SK-N-SH (cell line): ENCODE results near the gene UNC119. TPM values are rescaled to one million over a fixed set of nuclear protein-coding genes. Genes with fewer than 3 reads are reported as not detected.

ENCODE experiments used
- CTCF ChIA-PET: fragments of 300-600, 350-600 bp; formaldehyde crosslinking; extraction: SDS; loops from one replicate; lab custom pipeline; 2021; lab: Yijun Ruan, JAX
- POLR2A ChIA-PET: fragments of 350-600 bp; sonication (Branson Sonifier 250); formaldehyde crosslinking; extraction: SDS; loops from one replicate; lab custom pipeline; 2020; ENCODE audit warnings: antibody characterized with exemption, inconsistent platforms; lab: Yijun Ruan, JAX
- DNase-seq: peaks from one replicate; pipeline ENCODE4 v3.0.0; 2012
- H2AFZ ChIP-seq: fragments of 200-600 bp; sonication (generic); 2 replicates; pipeline ENCODE4 v1.8.1; 2016; ENCODE audit warnings: antibody characterized with exemption, mild to moderate bottlenecking, low read depth
- H3F3A ChIP-seq: fragments of 200-600 bp; sonication (generic); replicated peaks from 2 replicates; pipeline ENCODE3; 2016; ENCODE audit warnings: antibody characterized with exemption, mild to moderate bottlenecking; ENCODE audit not compliant: insufficient read depth
- H3K27ac ChIP-seq, 2 experiments: fragments of 200-500 bp in 1 of 2; fragments of 200-600 bp in 1 of 2; sonication (Bioruptor generic) in 1 of 2; sonication (generic), shearing (Covaris generic) in 1 of 2; 2 replicates each; pipeline versions ENCODE4 v1.5.1 to v1.6.1; 2014 to 2016; ENCODE audit warnings: low read depth in 2 of 2, inconsistent platforms in 1 of 2, low read length in 1 of 2, mild to moderate bottlenecking in 1 of 2, mixed read lengths in 1 of 2
- H3K27me3 ChIP-seq: fragments of 200-600 bp; sonication (generic), shearing (Covaris generic); 2 replicates; pipeline ENCODE4 v1.6.1; 2016; ENCODE audit warnings: mixed run types; ENCODE audit not compliant: insufficient read depth
- H3K36me3 ChIP-seq, 2 experiments: fragments of 200-500 bp in 1 of 2; fragments of 200-600 bp in 1 of 2; sonication (Bioruptor generic) in 1 of 2; sonication (generic) in 1 of 2; replicated peaks in 1 of 2; 2 replicates each; pipeline versions ENCODE3 to v1.5.1; 2014 to 2016; ENCODE audit warnings: low read length in 1 of 2, mild to moderate bottlenecking in 1 of 2; ENCODE audit not compliant: insufficient read depth in 2 of 2, control insufficient read depth in 1 of 2
- H3K4me1 ChIP-seq, 2 experiments: fragments of 200-500 bp in 1 of 2; fragments of 200-600 bp in 1 of 2; sonication (Bioruptor generic) in 1 of 2; sonication (generic), shearing (Covaris generic) in 1 of 2; 2 replicates each; pipeline versions ENCODE4 v1.5.1 to v1.6.1; 2014 to 2016; ENCODE audit warnings: low read depth in 1 of 2, low read length in 1 of 2, mixed run types in 1 of 2; ENCODE audit not compliant: insufficient read depth in 2 of 2, control insufficient read depth in 1 of 2
- H3K4me2 ChIP-seq: fragments of 200-600 bp; sonication (generic), shearing (Covaris generic); 2 replicates; pipeline ENCODE4 v1.6.1; 2017; ENCODE audit warnings: mixed run types
- H3K4me3 ChIP-seq, 2 experiments: fragments of 200-500 bp in 1 of 2; fragments of 200-600 bp in 1 of 2; sonication (Bioruptor generic) in 1 of 2; sonication (generic), shearing (Covaris generic) in 1 of 2; 2 replicates each; pipeline versions ENCODE4 v1.5.1 to v1.8.1; 2014 to 2016; ENCODE audit warnings: low read depth in 2 of 2, inconsistent platforms in 1 of 2, low read length in 1 of 2, mild to moderate bottlenecking in 1 of 2, mixed read lengths in 1 of 2, moderate library complexity in 1 of 2
- H3K79me2 ChIP-seq: fragments of 200-600 bp; sonication (generic); 2 replicates; pipeline ENCODE4 v1.8.1; 2017; ENCODE audit warnings: mild to moderate bottlenecking; ENCODE audit not compliant: insufficient read depth
- H3K9ac ChIP-seq: fragments of 200-600 bp; sonication (generic); 2 replicates; pipeline ENCODE4 v1.6.1; 2017; ENCODE audit warnings: mixed run types
- H3K9me2 ChIP-seq: fragments of 200-600 bp; sonication (generic); 2 replicates; pipeline ENCODE4 v1.6.1; 2017; ENCODE audit warnings: mixed run types
- H3K9me3 ChIP-seq: fragments of 200-600 bp; sonication (generic); 2 replicates; pipeline ENCODE4 v1.6.1; 2017; ENCODE audit warnings: mixed run types, mild to moderate bottlenecking, moderate library complexity
- H4K20me1 ChIP-seq: fragments of 200-600 bp; sonication (generic); 2 replicates; pipeline ENCODE4 v1.6.1; 2017; ENCODE audit warnings: mild to moderate bottlenecking, mixed run types; ENCODE audit not compliant: insufficient read depth
- ELF1 ChIP-seq: IDR thresholded peaks from 2 replicates; pipeline ENCODE4 v1.4.0; 2012
- EZH2phosphoT487 ChIP-seq: fragments of 200-600 bp; sonication (generic); IDR thresholded peaks from 2 replicates; pipeline ENCODE4 v1.6.1; 2017; ENCODE audit warnings: low read depth, mixed run types, mild to moderate bottlenecking, antibody characterized with exemption, moderate library complexity, borderline replicate concordance
- FOSL2 ChIP-seq: IDR thresholded peaks from 2 replicates; pipeline ENCODE4 v1.4.0; 2012; ENCODE audit warnings: low read depth, mild to moderate bottlenecking, moderate library complexity, borderline replicate concordance
- FOXJ3 ChIP-seq: sonication (generic); formaldehyde crosslinking; IDR thresholded peaks from 2 replicates; pipeline ENCODE4 v1.5.1; 2020; ENCODE audit warnings: mild to moderate bottlenecking, missing genetic modification reagents
- FOXM1 ChIP-seq: IDR thresholded peaks from 2 replicates; pipeline ENCODE4 v1.4.0; 2012; ENCODE audit warnings: low read depth, mild to moderate bottlenecking
- GABPA ChIP-seq: IDR thresholded peaks from 2 replicates; pipeline ENCODE4 v1.4.0; 2012; ENCODE audit warnings: low read depth, mild to moderate bottlenecking
- JUND ChIP-seq: IDR thresholded peaks from 2 replicates; pipeline ENCODE4 v1.4.0; 2012
- MXI1 ChIP-seq: IDR thresholded peaks from 2 replicates; pipeline ENCODE4 v1.6.1; 2012; ENCODE audit warnings: mild to moderate bottlenecking, low read depth, low read length, improper control_type of control experiment
- NRF1 ChIP-seq: IDR thresholded peaks from 2 replicates; pipeline ENCODE4 v1.6.1; 2012; ENCODE audit warnings: low read depth, mild to moderate bottlenecking, low read length
- PBX3 ChIP-seq: IDR thresholded peaks from 2 replicates; pipeline ENCODE4; 2012
- RCOR1 ChIP-seq: fragments of 150-350 bp; IDR thresholded peaks from 2 replicates; pipeline ENCODE4 v1.6.1; 2017; ENCODE audit warnings: antibody characterized with exemption, low read length
- REST ChIP-seq: IDR thresholded peaks from 2 replicates; pipeline ENCODE4 v1.6.1; 2012; ENCODE audit warnings: mild to moderate bottlenecking, low read depth, low read length, moderate library complexity
- TAF1 ChIP-seq: IDR thresholded peaks from 2 replicates; pipeline ENCODE4 v1.6.1; 2012; ENCODE audit warnings: low read depth, mild to moderate bottlenecking, low read length, moderate library complexity, borderline replicate concordance
- TEAD4 ChIP-seq: IDR thresholded peaks from 2 replicates; pipeline ENCODE4 v1.4.0; 2012; ENCODE audit warnings: mild to moderate bottlenecking, borderline replicate concordance; ENCODE audit not compliant: insufficient read depth
- YY1 ChIP-seq: IDR thresholded peaks from 2 replicates; pipeline ENCODE4 v1.4.0; 2012; ENCODE audit warnings: low read depth, mild to moderate bottlenecking
- WGBS: methylation state at CpG from one replicate; pipeline ENCODE4 v1.1.6; 2017; ENCODE audit warnings: low lambda C conversion rate; 5-methylcytosine and 5-hydroxymethylcytosine counted together
- polyA plus RNA-seq, 3 experiments: library from polyadenylated mRNA; depleted of rRNA; stranded (reverse); fragments of >200 nt; gene quantifications; 2 replicates each; pipeline ENCODE4 v1.2.3, GENCODE V29; 2012
- TF ChIP-seq, protein P1 (sequence below): IDR thresholded peaks from 2 replicates; pipeline ENCODE4 v1.4.0; 2012; ENCODE audit warnings: low read depth, borderline replicate concordance
- TF ChIP-seq, protein P2 (sequence below): IDR thresholded peaks from 2 replicates; pipeline ENCODE4 v1.4.0; 2012; ENCODE audit warnings: low read depth
- TF ChIP-seq, protein P3 (sequence below): fragments of 200-600 bp; sonication (generic); IDR thresholded peaks from 2 replicates; pipeline ENCODE4 v1.6.1; 2017; ENCODE audit warnings: antibody characterized with exemption, mild to moderate bottlenecking, moderate library complexity
- TF ChIP-seq, protein P4 (sequence below): fragments of 150-350 bp; IDR thresholded peaks from 2 replicates; pipeline ENCODE4 v1.6.1; 2017; ENCODE audit warnings: antibody characterized with exemption, low read length, low read depth, borderline replicate concordance

The UNC119 gene
- polyA plus RNA-seq, 1 of the 3 experiments (the other 2 are of a cell fraction), result 89.9 TPM

DNA sequence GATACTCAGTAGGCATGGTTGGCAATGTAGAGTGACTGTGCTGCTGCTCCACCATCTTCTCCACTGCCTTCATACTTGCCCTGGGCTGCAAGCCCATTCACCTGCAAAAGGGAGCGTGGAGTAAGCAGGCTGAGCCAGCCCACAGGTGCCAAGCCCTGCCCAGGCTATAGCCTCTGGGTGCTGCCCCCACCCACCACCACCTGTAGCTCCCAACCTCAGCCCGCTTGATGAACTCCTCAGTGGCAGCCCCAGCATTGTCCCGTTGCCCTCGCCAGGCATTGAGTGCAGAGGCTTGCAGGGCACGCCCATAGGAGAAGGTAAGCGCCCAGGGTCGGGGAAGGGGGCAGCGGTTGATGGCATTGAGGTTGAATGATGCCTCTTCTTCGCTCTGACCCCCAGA lies 21.1 kb upstream of the UNC119 start:
- no peaks in the 10 kb centered on the region for H3K9me2 ChIP-seq
- peaks cover 20% of the 10 kb centered on the region for H3K79me2 ChIP-seq
- H3K4me3 ChIP-seq, result no peak overlapping the region
- peaks cover 7 to 14% of the 10 kb centered on the region in 2 experiments for H3K36me3 ChIP-seq
- ChIA-PET CTCF (interaction anchor here (0.6 to 3.1 kb wide), 4 partner anchors 23 to 40 kb away, joined by 3 to 13 read pairs (median 4); no protein-coding TSS in a partner anchor), POLR2A (no interaction called here)
- no peaks in the 10 kb centered on the region for H3K9me3 ChIP-seq
- no peak for DNase-seq
- no peaks in the 10 kb centered on the region for H3K27me3 ChIP-seq
- H3K27ac ChIP-seq, result no peak overlapping the region
- 94% methylated on average over 8 of the region's 9 CpGs for WGBS
- peaks cover 13% of the 10 kb centered on the region for H3F3A ChIP-seq
- no peaks in the 10 kb centered on the region for H4K20me1 ChIP-seq
- no peak overlapping the region for H3K9ac ChIP-seq
- TF ChIP-seq, protein P1, sequence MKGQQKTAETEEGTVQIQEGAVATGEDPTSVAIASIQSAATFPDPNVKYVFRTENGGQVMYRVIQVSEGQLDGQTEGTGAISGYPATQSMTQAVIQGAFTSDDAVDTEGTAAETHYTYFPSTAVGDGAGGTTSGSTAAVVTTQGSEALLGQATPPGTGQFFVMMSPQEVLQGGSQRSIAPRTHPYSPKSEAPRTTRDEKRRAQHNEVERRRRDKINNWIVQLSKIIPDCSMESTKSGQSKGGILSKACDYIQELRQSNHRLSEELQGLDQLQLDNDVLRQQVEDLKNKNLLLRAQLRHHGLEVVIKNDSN, result no peak
- TF ChIP-seq, protein P2, sequence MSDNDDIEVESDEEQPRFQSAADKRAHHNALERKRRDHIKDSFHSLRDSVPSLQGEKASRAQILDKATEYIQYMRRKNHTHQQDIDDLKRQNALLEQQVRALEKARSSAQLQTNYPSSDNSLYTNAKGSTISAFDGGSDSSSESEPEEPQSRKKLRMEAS, result no peak
- TF ChIP-seq, all 33 proteins: peak for 0
- no peak overlapping the region for H2AFZ ChIP-seq
- H3K4me1 ChIP-seq, result peaks cover 4 to 38% of the 10 kb centered on the region in 2 experiments; a peak in 3 of 4 replicates
- H3K4me2 ChIP-seq, result no peak overlapping the region

DNA sequence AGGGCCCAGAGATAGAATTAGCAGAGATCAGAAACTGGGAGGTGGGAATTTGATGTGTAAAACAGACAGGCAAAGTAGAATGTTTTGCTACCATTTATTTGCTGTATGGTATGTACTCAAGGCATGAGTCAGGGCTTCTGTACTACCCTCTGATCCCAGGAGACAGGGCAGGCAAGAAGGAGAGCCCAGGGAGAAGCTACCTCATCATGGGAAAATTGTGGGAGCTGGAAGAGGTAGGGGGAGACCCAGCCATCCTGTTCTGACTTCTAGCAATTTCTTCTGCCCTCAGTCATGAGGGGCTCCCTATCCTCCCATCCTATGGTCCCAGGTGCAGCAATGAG lies 20.6 kb upstream of the UNC119 start:
- CTCF ChIA-PET, result interaction anchor here (1.1 to 3.1 kb wide), 5 partner anchors 23 to 71 kb away, joined by 4 to 13 read pairs (median 4); partner anchors contain the start of gene BLTP2
- POLR2A ChIA-PET, result no interaction called here
- no peak for DNase-seq
- TF ChIP-seq, protein P3, sequence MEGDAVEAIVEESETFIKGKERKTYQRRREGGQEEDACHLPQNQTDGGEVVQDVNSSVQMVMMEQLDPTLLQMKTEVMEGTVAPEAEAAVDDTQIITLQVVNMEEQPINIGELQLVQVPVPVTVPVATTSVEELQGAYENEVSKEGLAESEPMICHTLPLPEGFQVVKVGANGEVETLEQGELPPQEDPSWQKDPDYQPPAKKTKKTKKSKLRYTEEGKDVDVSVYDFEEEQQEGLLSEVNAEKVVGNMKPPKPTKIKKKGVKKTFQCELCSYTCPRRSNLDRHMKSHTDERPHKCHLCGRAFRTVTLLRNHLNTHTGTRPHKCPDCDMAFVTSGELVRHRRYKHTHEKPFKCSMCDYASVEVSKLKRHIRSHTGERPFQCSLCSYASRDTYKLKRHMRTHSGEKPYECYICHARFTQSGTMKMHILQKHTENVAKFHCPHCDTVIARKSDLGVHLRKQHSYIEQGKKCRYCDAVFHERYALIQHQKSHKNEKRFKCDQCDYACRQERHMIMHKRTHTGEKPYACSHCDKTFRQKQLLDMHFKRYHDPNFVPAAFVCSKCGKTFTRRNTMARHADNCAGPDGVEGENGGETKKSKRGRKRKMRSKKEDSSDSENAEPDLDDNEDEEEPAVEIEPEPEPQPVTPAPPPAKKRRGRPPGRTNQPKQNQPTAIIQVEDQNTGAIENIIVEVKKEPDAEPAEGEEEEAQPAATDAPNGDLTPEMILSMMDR, result no peak
- TF ChIP-seq YY1 (no peak), TEAD4 (no peak), REST (no peak), RCOR1 (no peak), MXI1 (no peak), GABPA (no peak), NRF1 (no peak), PBX3 (no peak), FOXJ3 (CRISPR knock-in tag) (no peak), TAF1 (no peak), JUND (no peak), FOSL2 (no peak), ELF1 (no peak), EZH2phosphoT487 (no peak), FOXM1 (no peak)
- TF ChIP-seq, protein P4, sequence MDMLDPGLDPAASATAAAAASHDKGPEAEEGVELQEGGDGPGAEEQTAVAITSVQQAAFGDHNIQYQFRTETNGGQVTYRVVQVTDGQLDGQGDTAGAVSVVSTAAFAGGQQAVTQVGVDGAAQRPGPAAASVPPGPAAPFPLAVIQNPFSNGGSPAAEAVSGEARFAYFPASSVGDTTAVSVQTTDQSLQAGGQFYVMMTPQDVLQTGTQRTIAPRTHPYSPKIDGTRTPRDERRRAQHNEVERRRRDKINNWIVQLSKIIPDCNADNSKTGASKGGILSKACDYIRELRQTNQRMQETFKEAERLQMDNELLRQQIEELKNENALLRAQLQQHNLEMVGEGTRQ, result no peak
- TF ChIP-seq, protein P1, result no peak

More for the DNA sequence above, 20.6 kb upstream of the UNC119 start:
- no peaks in the 10 kb centered on the region for H3K9me2 ChIP-seq
- H3K9me3 ChIP-seq, result no peaks in the 10 kb centered on the region
- no peak overlapping the region for H3K27ac ChIP-seq
- no peak overlapping the region for H2AFZ ChIP-seq
- H3K4me2 ChIP-seq, result no peak overlapping the region
- H3F3A ChIP-seq, result peaks cover 11% of the 10 kb centered on the region
- H3K9ac ChIP-seq, result no peak overlapping the region
- H3K79me2 ChIP-seq, result peaks cover 25% of the 10 kb centered on the region
- no peaks in the 10 kb centered on the region for H3K27me3 ChIP-seq
- H4K20me1 ChIP-seq, result no peaks in the 10 kb centered on the region
- peaks cover 4 to 38% of the 10 kb centered on the region in 2 experiments; a peak in 3 of 4 replicates for H3K4me1 ChIP-seq
- peaks cover 7 to 9% of the 10 kb centered on the region in 2 experiments for H3K36me3 ChIP-seq
- H3K4me3 ChIP-seq, result no peak overlapping the region
